GM12874 (cell line): ENCODE results near the gene PDXP.

Experiments
- CTCF ChIP-seq: IDR thresholded peaks from 2 replicates; pipeline ENCODE4 v1.5.1; 2011; ENCODE audit warnings: low read depth, mild to moderate bottlenecking, control low read depth, low read length, moderate library complexity; ENCODE audit not compliant: insufficient read depth

PDXP gene

GRCh38 chr22:37714634-37715033 lies 56.1 kb downstream of the PDXP start:
- TF ChIP-seq CTCF = no peak

- TF ChIP-seq CTCF = no peak
Measured at GRCh38 chr22:37715760-37716159, 57.2 kb downstream of the PDXP start.
